Retina (tissue), 1 donor: ENCODE results near the gene MAFG.
"Not testable (repeated sequence)": the region's sequence is repeated elsewhere in the genome, so short reads cannot be mapped to it uniquely, and the experiment has no call there.

Experiments used
- DNase-seq: peaks from one replicate; pipeline ENCODE4 v3.0.0-alpha.2; 2016

Gene MAFG

GRCh38 chr17:81921996-81922565 lies 5.5 kb downstream of the MAFG start:
- no peak for DNase-seq

- no peak for DNase-seq
Measured at GRCh38 chr17:81921537-81921862, 6.0 kb downstream of the MAFG start.

GRCh38 chr17:81920612-81921536 lies 6.7 kb downstream of the MAFG start:
- no peak for DNase-seq

- no peak for DNase-seq
Measured at GRCh38 chr17:81918832-81919545, 8.5 kb downstream of the MAFG start.

- DNase-seq = not testable (repeated sequence)
Measured at GRCh38 chr17:81918333-81918669, 9.2 kb downstream of the MAFG start.

GRCh38 chr17:81917565-81918332 lies 9.8 kb downstream of the MAFG start, which contains the start of gene SIRT7:
TSS of gene SIRT7 (minus strand) at chr17:81918176. CDS start at chr17:81918131, 45 bp downstream.
- peak; percentile 74 for DNase-seq

GRCh38 chr17:81916234-81917001 lies 11.1 kb downstream of the MAFG start:
- no peak for DNase-seq

GRCh38 chr17:81915331-81915730 lies 12.2 kb downstream of the MAFG start:
- DNase-seq = no peak

- DNase-seq = no peak
Measured at GRCh38 chr17:81914103-81914850, 13.3 kb downstream of the MAFG start.

GRCh38 chr17:81913394-81914102 lies 14.0 kb downstream of the MAFG start:
- DNase-seq = no peak

- no peak for DNase-seq
Measured at GRCh38 chr17:81912441-81913309, 14.9 kb downstream of the MAFG start.

- no peak for DNase-seq
Measured at GRCh38 chr17:81911969-81912368, 15.6 kb downstream of the MAFG start.

GRCh38 chr17:81911277-81911961 lies 16.1 kb downstream of the MAFG start, which contains the start of gene PCYT2:
TSS of gene PCYT2 (minus strand) at chr17:81911399. CDS start at chr17:81911355, 44 bp downstream.
- peak; percentile 62 for DNase-seq

- peak; percentile 43 for DNase-seq
Measured at GRCh38 chr17:81910840-81911276, 16.7 kb downstream of the MAFG start.

- DNase-seq = no peak
Measured at GRCh38 chr17:81909966-81910839, 17.3 kb downstream of the MAFG start.

GRCh38 chr17:81909231-81909630 lies 18.3 kb downstream of the MAFG start:
- DNase-seq = no peak

- DNase-seq = no peak
Measured at GRCh38 chr17:81908793-81909192, 18.7 kb downstream of the MAFG start.
